Lower leg skin (tissue), 3 donors: ENCODE measurements around the gene PIKFYVE.

ENCODE experiments used
- POLR2A ChIP-seq, 2 donors: fragments of 450-650 bp; IDR thresholded peaks; one replicate each; pipeline ENCODE4 v1.6.1; 2016 to 2017; ENCODE audit warnings: antibody characterized with exemption in 2 of 2, mild to moderate bottlenecking in 1 of 2, moderate library complexity in 1 of 2
- TF ChIP-seq, protein P1 (sequence below), 3 donors: fragments of 450-650 bp; IDR thresholded peaks; one replicate each; pipeline ENCODE4 v1.5.1; 2016; ENCODE audit warnings: antibody characterized with exemption in 3 of 3, mild to moderate bottlenecking in 3 of 3, moderate library complexity in 2 of 3

DNA sequence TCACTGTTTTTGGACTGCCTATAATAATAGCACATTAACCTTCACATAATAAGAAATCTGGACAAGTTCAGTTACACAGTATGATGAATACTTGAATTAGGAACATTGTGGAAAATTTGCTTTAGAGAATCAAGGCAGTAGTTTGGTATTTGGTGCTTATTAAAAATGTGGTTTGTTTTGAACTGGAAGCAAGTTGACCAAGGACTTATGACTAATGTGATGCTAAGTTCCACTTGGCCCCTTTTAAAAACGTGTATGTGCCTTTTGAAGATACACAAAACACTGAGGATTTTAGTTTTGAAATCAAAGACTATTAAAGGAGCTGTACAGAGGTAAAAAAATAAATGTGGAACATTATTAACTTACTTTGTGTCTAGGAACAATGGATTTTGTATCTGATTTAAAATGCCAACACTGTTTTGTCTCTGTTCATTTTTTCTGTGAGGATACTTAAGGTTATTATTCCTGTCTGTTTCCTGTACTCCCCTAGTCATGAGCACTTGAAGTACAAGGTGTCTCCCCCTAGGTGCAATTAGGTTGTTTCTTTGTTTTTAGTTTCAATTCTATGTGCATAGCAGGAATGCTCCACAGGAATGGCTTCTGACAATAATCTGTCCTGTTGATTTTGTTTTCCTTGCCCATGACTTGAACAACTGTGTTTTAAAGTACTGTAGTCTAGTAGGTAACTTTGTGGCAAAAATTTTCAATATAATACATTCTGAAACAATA is 91.0 kb downstream of the PIKFYVE start:
- TF ChIP-seq, protein P1, sequence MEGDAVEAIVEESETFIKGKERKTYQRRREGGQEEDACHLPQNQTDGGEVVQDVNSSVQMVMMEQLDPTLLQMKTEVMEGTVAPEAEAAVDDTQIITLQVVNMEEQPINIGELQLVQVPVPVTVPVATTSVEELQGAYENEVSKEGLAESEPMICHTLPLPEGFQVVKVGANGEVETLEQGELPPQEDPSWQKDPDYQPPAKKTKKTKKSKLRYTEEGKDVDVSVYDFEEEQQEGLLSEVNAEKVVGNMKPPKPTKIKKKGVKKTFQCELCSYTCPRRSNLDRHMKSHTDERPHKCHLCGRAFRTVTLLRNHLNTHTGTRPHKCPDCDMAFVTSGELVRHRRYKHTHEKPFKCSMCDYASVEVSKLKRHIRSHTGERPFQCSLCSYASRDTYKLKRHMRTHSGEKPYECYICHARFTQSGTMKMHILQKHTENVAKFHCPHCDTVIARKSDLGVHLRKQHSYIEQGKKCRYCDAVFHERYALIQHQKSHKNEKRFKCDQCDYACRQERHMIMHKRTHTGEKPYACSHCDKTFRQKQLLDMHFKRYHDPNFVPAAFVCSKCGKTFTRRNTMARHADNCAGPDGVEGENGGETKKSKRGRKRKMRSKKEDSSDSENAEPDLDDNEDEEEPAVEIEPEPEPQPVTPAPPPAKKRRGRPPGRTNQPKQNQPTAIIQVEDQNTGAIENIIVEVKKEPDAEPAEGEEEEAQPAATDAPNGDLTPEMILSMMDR (IDR thresholded peaks at IDR 0.05): no peak
- TF ChIP-seq POLR2A (IDR thresholded peaks at IDR 0.05): no peak
